IPS DF 19.7 (cell line): ENCODE measurements around the gene C11orf98.
"Not testable (repeated sequence)": the region's sequence is repeated elsewhere in the genome, so short reads cannot be mapped to it uniquely, and the experiment has no call there.

ENCODE experiments used
- DNase-seq: peaks from one replicate; pipeline ENCODE4 v3.0.0-alpha.2; 2013; ENCODE audit warnings: low read depth, low spot score

C11orf98 gene

DNA sequence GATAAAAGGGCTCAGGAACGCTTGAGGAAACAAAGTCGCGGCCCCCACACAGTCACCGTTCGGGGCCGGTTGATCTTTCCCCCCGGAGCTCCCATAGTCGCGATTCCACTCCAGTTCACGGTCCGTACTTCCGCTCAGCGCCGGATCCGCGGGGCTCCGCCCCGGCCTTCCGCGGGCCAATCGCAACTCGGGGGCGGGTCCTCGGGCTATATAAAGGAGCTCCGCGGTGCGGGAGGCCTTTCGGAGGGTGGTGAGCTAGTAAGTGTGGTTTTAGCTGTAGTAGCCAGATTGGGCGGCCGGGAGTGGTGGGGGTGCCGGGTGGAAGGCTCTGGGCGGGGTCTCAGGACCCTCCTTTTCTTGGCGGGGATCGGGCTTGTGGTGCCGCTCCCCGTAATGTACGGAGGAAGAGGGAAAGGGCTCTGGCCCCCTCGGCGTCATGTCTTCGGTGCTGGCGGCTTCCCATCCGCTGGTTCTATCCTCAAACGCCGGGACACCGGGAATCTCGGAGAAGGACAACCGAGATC, at the start of gene C11orf98, which contains the start of gene CSKMT:
C11orf98 (minus strand) TSS at position 136 of the 524 bp plus-strand sequence; CDS start at position 95, 41 bp downstream.
CSKMT (plus strand) TSS at position 238 of the 524 bp plus-strand sequence. CDS start 568 bp downstream, outside the sequence.
- no peak for DNase-seq

DNA sequence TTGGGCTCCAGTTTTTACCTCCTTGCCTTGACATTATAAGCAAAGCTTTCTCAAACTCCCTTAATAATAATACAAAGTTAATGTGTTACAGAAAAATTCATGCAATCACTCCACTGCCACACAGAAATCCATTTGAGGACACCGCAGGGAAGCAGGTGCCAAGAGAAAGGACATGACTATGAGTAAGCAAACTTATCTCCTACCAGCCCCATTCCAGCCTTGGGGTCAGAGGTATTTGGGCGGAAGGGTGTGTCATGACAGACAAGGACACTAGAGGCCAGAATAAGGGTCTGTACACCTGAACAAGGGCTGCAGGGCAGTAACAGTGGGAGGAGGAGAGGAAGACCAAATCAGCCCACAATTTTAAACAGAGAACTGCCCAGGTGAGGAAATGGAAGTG, 48.3 kb upstream of the C11orf98 start:
- DNase-seq = no peak

DNA sequence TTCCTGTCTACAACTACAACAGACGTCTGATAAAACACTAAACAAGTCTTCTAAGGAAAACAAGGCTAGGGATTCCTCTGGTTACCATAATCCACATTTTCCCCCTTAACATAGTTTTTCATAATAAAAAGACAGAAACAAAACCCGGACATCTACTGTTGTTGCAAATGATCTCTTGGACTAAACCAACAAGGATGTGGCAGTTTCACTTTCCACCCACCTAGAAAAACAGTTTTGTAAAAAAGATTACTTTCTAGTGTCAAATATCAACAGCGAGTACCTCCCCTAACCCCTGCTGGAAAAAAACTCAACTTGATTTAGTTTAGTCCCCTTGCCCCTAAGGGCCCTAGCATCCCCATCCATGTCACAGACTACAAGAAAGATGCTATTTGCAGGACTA, 47.9 kb upstream of the C11orf98 start:
- DNase-seq = no peak

DNA sequence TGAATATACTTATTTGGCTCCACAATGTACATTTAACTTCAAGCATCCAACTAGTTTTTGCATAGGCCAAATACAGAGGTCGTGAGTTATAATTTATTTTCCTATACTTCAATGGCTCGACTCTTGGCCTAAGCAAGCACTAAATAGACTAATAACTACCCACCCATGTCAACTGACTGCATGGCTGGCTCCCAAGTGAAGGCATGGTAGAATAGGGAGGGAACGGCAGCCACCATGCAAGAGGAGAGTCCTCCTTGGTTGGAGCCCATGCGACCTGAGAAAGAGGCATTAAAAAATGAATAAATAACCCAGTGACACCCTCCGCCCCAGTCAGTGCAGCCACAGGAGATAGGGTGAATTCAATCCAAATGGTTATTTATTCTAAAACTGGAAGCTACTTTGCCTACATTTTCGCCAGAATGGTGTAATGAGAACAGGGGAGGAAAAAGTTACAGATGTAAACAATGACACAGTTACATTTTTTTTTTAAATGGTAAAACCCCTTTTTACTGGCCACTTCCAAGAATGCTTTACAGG, 47.3 kb upstream of the C11orf98 start:
- no peak for DNase-seq

DNA sequence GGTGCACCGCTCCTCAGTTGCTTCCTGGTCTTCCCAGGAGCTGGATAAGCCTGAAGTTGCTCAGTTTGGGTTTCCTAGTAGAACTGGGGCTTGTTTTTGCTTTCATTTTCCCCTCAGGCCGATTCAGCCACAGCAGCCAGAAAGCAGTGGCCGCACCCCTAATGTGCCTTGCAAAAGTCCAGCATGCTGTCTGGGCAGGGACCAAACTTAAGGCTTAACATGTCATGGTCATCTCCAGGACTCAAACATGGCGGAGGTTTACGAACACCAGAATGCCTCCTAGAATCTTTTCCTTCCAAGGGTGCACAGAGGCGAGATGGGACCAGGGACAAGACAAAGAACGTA, 45.0 kb upstream of the C11orf98 start:
- no peak for DNase-seq

DNA sequence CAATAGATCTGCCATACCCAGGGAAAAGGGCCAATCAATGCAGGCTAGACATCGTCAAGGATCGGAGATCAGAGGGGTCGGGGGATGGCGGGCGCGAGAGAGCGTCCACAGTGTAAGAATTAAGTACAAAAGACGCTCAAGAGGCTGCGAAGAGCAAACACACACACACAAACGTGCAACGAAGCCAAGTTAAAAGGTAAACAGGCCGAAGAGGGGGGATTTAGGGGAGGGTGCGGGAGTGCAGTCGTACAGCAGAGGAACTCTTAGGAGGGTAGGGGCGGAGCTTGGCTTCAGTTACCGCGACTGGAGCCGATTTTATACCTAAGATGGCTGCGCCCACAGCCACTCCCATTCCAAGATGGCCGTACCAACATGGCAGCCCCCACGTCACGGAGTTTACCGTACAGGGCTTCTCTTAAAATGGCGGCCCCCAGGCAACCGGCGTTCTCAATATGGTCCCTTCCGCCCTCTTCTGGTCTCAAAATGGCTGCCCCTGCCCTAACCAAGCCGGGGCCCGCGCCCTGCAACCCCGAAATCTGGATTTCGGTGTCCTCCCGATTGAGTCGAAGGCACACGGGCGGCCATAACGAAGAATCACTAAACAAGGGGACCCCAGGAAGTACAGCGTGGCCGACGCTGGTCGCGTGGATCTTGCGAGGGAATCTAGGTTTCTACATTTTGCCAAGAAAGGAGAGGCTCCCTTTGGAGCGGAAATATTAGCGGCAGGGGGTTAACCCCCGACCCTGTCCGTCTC, 44.4 kb upstream of the C11orf98 start:
- DNase-seq = peak; percentile 93

DNA sequence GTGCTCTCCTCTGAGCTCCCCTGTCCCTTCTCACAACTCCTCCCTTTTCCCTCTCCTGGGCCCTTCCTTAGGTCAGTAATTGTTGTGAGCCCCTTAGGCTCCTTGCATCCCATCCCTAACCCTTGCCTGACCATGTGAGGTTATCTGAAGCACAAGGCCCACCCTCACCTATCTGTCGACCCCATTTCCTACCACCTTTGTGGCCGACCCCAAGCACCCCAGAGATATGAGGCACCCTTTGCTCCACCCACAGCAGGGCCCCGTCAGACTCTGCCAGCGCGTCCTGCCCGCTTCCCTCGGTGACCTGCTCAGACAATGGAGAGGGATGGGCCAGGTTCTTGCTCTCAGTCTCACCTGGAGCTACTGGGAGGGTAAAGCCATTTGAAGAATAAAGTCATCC, 43.8 kb upstream of the C11orf98 start:
- no peak for DNase-seq

DNA sequence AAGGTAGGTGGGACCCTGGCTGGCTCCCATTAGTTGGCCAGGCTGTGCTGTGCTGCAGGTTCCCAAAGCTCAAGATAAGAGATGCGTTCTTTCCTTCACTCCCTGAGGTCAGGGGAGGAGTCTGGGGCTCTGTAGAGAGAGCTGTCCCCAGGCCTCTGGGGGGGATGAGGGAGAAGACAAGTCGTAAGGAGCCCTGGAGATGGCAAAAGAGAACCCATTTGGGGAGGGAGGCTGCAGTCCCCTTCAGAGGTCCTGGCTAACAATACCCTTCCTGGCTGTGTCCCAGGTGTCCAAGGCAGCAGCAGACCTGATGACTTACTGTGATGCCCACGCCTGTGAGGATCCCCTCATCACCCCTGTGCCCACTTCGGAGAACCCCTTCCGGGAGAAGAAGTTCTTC, 43.4 kb upstream of the C11orf98 start:
- DNase-seq = no peak

DNA sequence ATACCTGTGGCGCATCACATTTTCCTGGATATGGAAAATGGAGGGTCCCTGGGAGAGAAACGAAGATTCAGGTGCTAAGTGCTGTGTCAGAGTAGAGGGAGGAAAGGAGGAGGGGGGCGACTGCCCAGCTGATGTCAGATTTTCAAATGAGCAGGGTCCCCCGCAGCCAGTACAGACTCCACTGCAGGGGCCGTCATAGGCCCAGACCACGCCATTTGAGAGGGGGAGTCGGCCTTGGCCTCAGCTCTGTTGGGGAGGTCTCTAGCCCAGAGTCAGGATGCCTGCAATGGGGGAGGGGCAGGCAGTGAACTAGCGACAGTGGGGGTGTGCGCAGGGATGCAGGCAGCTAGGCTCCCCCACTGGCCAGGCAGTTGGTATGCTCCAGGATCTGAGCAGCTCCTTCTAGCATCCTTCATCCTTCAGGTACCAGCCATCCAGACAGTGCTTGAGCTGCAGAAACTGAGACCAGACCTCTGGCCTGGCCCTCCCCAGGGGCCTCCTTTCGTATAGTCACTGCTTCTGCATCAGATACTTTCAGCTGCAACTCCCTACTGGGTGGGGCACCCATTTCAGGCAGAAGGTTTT, 42.4 kb upstream of the C11orf98 start, which contains the start of the genes BSCL2 and GNG3:
BSCL2 (minus strand) TSS at position 148 of the 585 bp plus-strand sequence. CDS start 229 bp downstream, outside the sequence.
GNG3 (plus strand) TSS at position 400 of the 585 bp plus-strand sequence. CDS start 620 bp downstream, outside the sequence.
- peak; percentile 95 for DNase-seq

DNA sequence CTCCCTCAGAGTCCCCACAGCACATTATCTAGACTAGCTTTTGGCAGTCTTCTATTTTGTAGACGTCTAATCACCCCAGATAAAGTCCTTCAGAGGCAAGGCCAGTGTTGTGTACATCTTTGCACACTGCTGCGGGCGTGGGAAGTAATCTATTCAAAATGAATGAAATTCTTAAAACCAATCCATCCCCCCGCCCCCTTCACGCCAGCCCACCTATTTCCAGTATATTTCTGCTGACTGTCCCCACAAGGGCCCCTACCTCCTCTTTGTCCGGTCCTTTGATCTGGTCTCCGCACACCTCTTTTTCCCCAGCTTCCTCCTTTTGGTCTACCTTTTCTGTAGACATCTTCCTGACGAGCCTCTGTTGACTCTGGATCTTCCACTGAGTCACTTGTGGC, 41.8 kb upstream of the C11orf98 start:
- DNase-seq = no peak

DNA sequence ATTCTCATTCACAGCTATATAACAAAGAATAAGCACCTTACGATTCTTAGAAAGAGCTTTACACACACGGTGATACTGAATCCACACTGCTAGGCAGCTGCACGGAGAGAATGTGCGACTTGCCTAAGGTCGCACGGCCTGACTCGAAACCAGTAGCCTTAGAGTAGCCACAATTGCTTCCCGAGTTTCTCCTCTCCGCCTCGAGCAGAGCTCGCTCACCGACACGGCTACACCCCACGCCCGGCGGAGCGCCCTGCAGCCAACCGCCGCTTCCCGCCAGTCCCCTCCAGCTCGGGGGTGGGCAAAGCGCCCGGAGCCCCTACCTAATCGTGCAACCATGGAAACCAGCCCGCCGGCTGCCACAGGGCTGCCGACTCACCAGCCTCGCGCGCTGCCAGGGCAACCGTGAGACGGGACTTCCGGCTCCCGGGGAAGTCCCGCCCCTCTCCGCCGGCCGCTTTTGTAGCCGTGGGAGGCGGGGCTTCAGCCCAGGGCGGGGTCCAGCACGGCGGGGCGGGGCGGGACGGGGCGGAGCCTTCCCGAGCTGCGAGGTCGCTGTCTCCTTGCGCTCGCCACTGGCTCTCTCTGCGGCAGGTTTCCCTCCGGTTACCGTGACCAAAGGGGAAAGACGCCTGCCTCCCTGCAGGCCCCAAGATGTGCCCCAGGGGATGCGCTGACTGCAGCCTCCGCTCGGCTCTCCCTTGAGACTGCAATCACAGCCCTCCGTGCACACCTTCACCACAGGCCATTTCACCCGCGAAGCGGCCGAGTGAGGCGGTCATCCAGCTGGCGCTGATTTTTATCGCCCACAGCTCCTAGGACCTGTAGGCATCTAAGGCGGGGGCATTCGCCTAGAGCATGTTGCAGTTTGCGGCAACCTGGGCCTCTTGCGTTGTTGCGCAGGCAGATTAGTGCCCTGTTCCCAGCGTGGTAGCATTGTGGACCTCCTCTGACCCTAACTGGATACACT, 41.2 kb upstream of the C11orf98 start:
- no peak for DNase-seq

DNA sequence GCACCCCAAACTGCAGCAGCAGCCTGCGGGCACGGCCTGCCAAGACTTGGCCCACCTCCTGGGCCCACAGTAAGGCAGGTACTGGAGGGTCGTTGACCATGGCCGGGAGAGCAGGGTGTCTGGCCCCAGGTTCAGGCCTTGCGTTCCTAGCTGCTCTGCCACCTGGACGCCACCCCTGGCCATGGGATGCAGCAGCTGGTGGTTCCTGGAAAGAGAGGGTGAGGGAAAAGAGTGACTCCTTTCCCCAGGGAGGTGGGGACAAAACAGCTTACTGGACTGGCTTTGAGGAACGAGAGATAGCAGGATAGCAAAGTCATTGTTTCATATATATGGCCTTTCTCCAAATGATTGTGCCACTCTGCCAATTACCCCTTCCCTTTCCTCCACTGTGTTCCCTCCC, 40.4 kb upstream of the C11orf98 start:
- no peak for DNase-seq

DNA sequence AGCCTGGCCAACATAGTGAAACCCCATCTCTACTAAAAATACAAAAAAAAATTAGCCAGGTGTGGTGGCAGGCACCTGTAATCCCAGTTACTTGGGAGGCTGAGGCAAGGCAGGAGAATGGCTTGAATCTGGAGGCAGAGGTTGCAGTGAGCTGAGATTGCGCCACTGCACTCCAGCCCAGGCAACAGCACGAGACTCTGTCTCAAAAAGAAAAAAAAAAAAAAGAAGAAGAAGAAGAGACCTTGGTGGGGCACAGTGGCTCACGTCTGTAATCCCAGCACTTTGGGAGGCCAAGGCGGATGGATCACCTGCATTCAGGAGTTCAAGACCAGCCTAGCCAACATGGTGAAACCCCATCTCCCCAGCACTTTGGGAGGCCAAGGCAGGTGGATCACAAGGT, 38.9 kb upstream of the C11orf98 start:
- DNase-seq = not testable (repeated sequence)

DNA sequence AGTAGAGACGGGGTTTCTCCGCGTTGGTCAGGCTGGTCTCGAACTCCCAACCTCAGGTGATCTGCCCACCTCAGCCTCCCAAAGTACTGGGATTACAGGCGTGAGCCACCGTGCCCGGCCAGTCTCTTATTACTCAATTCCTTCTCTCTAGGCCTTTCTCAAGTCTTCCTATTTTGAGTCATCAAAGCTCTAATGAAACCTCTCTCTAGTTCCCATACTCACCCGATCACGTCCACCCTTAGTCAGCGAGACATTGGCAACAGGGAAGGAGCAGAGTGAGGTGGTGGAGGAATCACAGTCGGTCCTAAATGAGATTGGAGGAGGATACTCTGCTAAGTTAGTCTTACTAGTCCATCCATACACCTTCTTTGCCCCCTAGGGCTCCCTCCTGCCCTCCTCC, 37.2 kb upstream of the C11orf98 start:
- DNase-seq = no peak

DNA sequence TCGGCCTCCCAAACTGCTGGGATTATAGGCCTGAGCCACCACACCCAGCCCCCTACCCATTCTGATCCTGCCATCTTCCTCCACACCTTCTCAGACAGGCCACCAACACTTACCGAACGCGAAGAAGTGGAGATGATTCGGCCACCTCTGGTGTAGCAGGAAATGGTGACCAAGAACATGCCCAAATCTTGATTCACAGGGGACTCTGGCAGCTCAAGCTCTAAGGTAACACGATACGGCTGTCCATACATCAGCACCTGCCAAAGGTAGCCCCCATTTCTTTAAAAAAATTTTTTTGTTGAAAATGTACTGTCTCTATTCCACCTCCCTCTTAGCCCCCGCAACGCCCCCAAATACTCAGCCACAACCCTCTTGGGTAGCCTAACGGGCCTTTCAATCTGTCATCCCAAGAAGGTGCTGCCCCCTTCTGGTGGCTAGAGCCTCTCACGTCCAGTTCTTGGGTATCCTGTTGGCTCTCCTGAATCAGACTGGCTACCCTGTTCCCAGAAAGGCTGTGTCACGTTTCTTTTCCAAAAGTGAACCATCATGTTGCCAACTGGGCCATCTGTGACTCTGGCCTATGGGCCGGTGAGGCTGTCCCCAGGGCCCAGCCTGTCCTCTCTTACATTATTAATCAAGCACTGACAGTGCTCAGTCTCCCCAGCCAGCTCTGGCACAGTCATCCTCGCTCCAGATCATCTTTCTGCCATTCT, 29.6 kb upstream of the C11orf98 start:
- peak; percentile 68 for DNase-seq

DNA sequence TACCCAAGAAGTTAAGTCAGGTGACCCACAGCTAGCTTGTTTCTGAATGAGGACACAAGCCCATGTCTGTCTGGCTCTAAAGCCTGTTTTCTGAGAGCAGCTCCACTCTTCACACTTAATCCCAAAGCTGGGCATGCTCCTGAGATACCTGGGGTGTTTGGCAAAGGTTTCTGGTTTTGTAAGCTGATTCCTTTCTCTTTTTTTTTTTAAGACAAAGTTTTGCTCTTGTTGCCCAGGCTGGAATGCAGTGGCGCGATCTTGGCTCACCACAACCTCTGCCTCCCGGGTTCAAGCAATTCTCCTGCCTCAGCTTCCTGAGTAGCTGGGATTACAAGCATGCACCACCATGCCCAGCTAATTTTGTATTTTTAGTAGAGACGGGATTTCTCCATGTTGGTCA, 28.6 kb upstream of the C11orf98 start:
- not testable (repeated sequence) for DNase-seq

DNA sequence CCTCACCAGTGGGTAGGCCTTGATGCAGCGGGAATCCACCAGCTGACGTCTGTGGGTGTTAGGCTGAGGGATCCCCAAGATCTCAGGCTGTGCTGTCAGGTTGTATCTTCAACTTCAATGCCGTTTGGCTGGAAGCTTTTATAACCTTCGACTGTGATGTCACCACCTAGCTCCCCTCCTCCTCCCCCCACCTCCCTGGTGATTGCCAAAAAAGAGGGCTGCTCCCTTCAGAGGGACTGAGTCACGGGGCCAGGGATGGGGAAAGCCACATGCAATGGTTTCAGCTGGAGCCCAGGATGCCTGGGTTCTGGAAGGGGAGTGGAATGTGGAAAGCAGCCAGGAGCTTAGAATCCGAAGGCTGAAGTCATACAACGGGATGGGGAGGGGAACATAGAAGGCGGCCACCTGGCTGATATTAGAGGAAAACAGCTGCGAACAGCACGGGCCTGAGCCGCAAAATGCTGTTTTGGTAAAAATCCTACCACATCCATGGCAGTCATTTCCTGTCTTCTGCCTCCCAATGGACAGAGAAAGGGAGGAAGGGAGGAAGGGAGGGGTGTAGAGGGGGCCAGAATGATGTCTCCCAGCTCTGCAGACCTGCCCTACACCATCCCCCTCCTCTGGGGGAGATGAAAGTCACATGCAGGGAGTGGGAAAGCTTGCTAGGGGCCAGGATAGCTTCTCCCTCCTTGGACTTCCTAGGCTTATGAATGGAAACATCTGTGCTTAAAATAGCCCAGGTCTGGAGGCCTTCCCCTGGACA, 24.6 kb upstream of the C11orf98 start, which contains the start of gene LRRN4CL:
LRRN4CL (minus strand) TSS at position 110 of the 763 bp plus-strand sequence. CDS start 1,022 bp downstream, outside the sequence.
- DNase-seq = no peak

DNA sequence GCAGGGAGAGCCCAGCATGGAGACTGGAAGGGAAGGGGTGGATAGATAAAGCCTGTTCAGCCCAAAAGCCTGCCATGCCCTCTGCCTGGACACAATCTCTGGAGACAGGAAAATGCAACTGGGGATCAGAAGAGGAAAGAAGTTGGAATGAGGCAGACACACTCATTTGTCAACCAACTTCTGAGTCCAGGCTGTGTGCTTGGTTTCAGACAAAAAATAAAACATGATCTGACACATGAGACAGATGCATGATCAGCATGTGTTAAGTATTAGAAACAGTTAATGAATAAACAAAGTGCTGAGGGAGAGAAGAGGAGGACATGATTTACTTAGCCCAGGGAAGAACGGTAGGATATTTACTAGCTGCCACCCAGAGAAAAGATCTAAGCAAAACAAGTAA, 23.5 kb upstream of the C11orf98 start:
- DNase-seq = no peak

DNA sequence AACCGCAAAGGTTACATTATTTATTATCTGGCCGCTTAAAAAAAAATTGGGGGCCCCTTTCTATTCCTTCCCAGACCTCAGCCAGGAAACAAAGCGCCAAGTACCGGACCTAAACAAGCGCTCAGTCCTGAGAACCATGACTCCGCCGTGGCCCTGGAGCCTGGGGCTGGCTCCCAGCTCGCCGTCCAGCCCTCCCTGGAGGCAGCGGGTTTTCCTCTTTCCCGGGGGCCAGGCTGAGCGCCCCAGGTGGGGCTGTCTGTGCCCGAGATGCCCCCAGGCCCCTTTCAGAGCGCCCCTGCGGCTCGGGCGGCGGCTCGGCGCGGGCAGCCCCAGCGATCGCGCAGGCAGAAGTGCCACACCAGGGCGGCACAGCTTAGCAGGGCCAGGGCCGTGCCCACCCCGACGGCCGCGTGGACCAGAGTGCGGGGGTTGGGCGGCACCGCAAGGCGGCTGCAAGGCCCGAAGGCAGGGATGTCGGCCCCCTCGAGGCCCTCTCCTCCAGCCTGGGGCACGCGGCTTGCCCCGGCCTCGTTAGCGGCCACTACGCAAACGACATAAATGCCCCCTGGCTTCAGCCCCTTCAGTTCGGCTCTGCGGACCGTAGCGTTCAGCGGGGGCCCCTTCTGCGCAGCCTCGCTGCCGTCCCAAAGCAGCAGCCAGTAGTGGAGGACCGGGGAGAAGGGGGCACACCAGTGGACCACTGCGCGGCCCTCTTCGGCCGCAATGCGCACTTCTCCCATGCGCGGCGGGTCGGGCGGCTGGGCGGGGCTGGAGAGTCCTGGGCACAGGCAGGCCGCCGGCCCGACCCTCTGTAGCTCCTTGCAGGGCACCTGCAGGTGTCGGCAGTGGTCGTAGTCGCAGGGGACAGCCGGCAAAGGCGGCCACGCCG, 22.7 kb upstream of the C11orf98 start:
- no peak for DNase-seq
